Measurements from ENCODE around the gene SLC5A10. TPM values are rescaled to one million over a fixed set of nuclear protein-coding genes. Genes with fewer than 3 reads are reported as not detected.

SLC5A10 gene
- polyA plus RNA-seq, 1 donor from 2014 or later = not detected

GRCh38 chr17:19018600-19018950 is 66.6 kb downstream of the SLC5A10 start:
- Histone ChIP-seq H3K9me2 (ENCODE audit: insufficient read depth, low read length) (no peaks in the 10 kb centered on the region), H3K36me3 (ENCODE audit: insufficient read depth, low read length) (no peaks in the 10 kb centered on the region), H3K4me2 (ENCODE audit: low read length) (no peak overlapping the region), H2AFZ (ENCODE audit: low read depth, low read length) (no peak overlapping the region), H3K27ac (ENCODE audit: low read length) (no peak overlapping the region), H3F3A (ENCODE audit: insufficient read depth, low read length, poor library complexity, severe bottlenecking) (no peaks in the 10 kb centered on the region), H3K9me3 (ENCODE audit: low read length) (no peaks in the 10 kb centered on the region), H3K4me3 (ENCODE audit: low read length) (no peak overlapping the region), H3K27me3 (ENCODE audit: insufficient read depth, low read depth, low read length) (no peaks in the 10 kb centered on the region), H3K79me2 (replicated peaks; ENCODE audit: insufficient read depth, low read length) (no peaks in the 10 kb centered on the region), H3K9ac (ENCODE audit: low read length) (no peak overlapping the region), H4K20me1 (ENCODE audit: insufficient read depth) (no peaks in the 10 kb centered on the region)
- TF ChIP-seq POLR2AphosphoS5 (IDR thresholded peaks at IDR 0.05) (no peak), EP300 (conservative IDR thresholded peaks at IDR 0.05; ENCODE audit: poor library complexity, severe bottlenecking) (no peak), MXI1 (conservative IDR thresholded peaks at IDR 0.05; ENCODE audit: poor library complexity, severe bottlenecking) (no peak), TAF1 (IDR thresholded peaks at IDR 0.05; ENCODE audit: low read depth) (no peak), SMC3 (conservative IDR thresholded peaks at IDR 0.05; ENCODE audit: poor library complexity) (no peak), RAD21 (conservative IDR thresholded peaks at IDR 0.05) (no peak), EZH2 (IDR thresholded peaks at IDR 0.05; ENCODE audit: borderline replicate concordance, insufficient read depth, low read length, poor library complexity, severe bottlenecking) (no peak), CTCF (IDR thresholded peaks at IDR 0.05; ENCODE audit: poor library complexity, severe bottlenecking) (no peak)

GRCh38 chr17:19019041-19019941 is 67.3 kb downstream of the SLC5A10 start:
- Histone ChIP-seq H4K20me1 (ENCODE audit: insufficient read depth) (no peaks in the 10 kb centered on the region), H3K4me2 (ENCODE audit: low read length) (no peak overlapping the region), H3K9ac (ENCODE audit: low read length) (no peak overlapping the region), H3K36me3 (ENCODE audit: insufficient read depth, low read length) (no peaks in the 10 kb centered on the region), H3K79me2 (replicated peaks; ENCODE audit: insufficient read depth, low read length) (no peaks in the 10 kb centered on the region), H2AFZ (ENCODE audit: low read depth, low read length) (no peak overlapping the region), H3K4me3 (ENCODE audit: low read length) (no peak overlapping the region), H3K27me3 (ENCODE audit: insufficient read depth, low read depth, low read length) (no peaks in the 10 kb centered on the region), H3F3A (ENCODE audit: insufficient read depth, low read length, poor library complexity, severe bottlenecking) (no peaks in the 10 kb centered on the region), H3K9me3 (ENCODE audit: low read length) (no peaks in the 10 kb centered on the region), H3K27ac (ENCODE audit: low read length) (no peak overlapping the region), H3K9me2 (ENCODE audit: insufficient read depth, low read length) (no peaks in the 10 kb centered on the region)
- TF ChIP-seq CTCF (IDR thresholded peaks at IDR 0.05; ENCODE audit: poor library complexity, severe bottlenecking) (no peak), EP300 (conservative IDR thresholded peaks at IDR 0.05; ENCODE audit: poor library complexity, severe bottlenecking) (no peak), EZH2 (IDR thresholded peaks at IDR 0.05; ENCODE audit: borderline replicate concordance, insufficient read depth, low read length, poor library complexity, severe bottlenecking) (no peak), REST (IDR thresholded peaks at IDR 0.05; ENCODE audit: borderline replicate concordance) (no peak), MXI1 (conservative IDR thresholded peaks at IDR 0.05; ENCODE audit: poor library complexity, severe bottlenecking) (no peak), RAD21 (conservative IDR thresholded peaks at IDR 0.05) (no peak)

Measured in neural cell (in vitro differentiated cells).